Nephron (organoid): Measurements from ENCODE around the gene C1QB.
A peak's percentile ranks its signal among the peaks of the same experiment; 100 is the strongest.

Source experiments
- H3K27ac Mint-ChIP-seq, 3 experiments: 2 replicates each; pipeline ENCODE4 v1.8.0; 2020; ENCODE audit warnings: mixed read lengths in 3 of 3, mild to moderate bottlenecking in 2 of 3, moderate library complexity in 1 of 3
- H3K27me3 Mint-ChIP-seq: 2 replicates; pipeline ENCODE4 v1.8.0; 2021; ENCODE audit warnings: low read depth, mild to moderate bottlenecking, moderate library complexity, mixed read lengths
- H3K36me3 Mint-ChIP-seq: 2 replicates; pipeline ENCODE4 v1.8.0; 2020; ENCODE audit warnings: low read depth, mixed read lengths
- H3K4me1 Mint-ChIP-seq: 2 replicates; pipeline ENCODE4 v1.8.0; 2020; ENCODE audit warnings: mixed read lengths
- H3K4me3 Mint-ChIP-seq, 3 experiments: 2 replicates each; pipeline ENCODE4 v1.8.0; 2020; ENCODE audit warnings: mild to moderate bottlenecking in 3 of 3, mixed read lengths in 3 of 3, moderate library complexity in 2 of 3
- H3K9me3 Mint-ChIP-seq: 2 replicates; pipeline ENCODE4 v1.8.0; 2020; ENCODE audit warnings: mixed read lengths
- TF ChIP-seq, protein P1 (sequence below), 3 experiments: fragments of 200-600 bp; sonication (generic); IDR thresholded peaks; one replicate each; pipeline ENCODE4 v1.5.0; 2021; ENCODE audit warnings: antibody characterized with exemption in 3 of 3; ENCODE audit not compliant: unreplicated experiment in 3 of 3

C1QB gene

GRCh38 chr1:22641906-22642636 lies 11.0 kb upstream of the C1QB start:
- Mint-ChIP-seq H3K4me1 (peaks cover 5% of the 10 kb centered on the region), H3K27me3 (peaks cover 20% of the 10 kb centered on the region), H3K27ac (no peak overlapping the region), H3K36me3 (no peaks in the 10 kb centered on the region), H3K4me3 (no peak overlapping the region), H3K9me3 (no peaks in the 10 kb centered on the region)
- TF ChIP-seq, protein P1, sequence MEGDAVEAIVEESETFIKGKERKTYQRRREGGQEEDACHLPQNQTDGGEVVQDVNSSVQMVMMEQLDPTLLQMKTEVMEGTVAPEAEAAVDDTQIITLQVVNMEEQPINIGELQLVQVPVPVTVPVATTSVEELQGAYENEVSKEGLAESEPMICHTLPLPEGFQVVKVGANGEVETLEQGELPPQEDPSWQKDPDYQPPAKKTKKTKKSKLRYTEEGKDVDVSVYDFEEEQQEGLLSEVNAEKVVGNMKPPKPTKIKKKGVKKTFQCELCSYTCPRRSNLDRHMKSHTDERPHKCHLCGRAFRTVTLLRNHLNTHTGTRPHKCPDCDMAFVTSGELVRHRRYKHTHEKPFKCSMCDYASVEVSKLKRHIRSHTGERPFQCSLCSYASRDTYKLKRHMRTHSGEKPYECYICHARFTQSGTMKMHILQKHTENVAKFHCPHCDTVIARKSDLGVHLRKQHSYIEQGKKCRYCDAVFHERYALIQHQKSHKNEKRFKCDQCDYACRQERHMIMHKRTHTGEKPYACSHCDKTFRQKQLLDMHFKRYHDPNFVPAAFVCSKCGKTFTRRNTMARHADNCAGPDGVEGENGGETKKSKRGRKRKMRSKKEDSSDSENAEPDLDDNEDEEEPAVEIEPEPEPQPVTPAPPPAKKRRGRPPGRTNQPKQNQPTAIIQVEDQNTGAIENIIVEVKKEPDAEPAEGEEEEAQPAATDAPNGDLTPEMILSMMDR (IDR thresholded peaks at IDR 0.05; ENCODE audit: unreplicated experiment in 3 of 3): peak; percentile 90 to 95 (median 92)

- H3K36me3 Mint-ChIP-seq: no peaks in the 10 kb centered on the region
- H3K27ac Mint-ChIP-seq: no peak within 1 kb of the TSS
- H3K4me1 Mint-ChIP-seq: peaks cover 5% of the 10 kb centered on the region
- H3K4me3 Mint-ChIP-seq: no peak within 1 kb of the TSS
- TF ChIP-seq, protein P1 (IDR thresholded peaks at IDR 0.05; ENCODE audit: unreplicated experiment in 3 of 3): no peak
- no peaks in the 10 kb centered on the region for H3K9me3 Mint-ChIP-seq
- H3K27me3 Mint-ChIP-seq: peaks cover 17% of the 10 kb centered on the region
Measured at GRCh38 chr1:22643381-22643780, 9.7 kb upstream of the C1QB start, which contains the start of gene C1QC. C1QC (plus strand) TSS chr1:22643633; CDS start chr1:22644024, 391 bp downstream.

DNA sequence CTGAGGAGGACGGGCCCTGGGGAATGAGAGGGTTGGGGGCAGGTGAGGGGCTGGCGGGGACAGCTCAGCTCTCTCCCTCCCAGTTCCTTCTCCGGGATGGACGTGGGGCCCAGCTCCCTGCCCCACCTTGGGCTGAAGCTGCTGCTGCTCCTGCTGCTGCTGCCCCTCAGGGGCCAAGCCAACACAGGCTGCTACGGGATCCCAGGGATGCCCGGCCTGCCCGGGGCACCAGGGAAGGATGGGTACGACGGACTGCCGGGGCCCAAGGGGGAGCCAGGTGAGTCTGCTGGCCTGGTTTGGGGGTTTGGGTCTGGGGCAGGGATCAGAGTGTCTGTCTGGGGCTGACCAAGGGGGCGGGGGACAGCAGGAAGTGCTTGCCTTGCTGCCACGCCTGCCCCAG lies 9.1 kb upstream of the C1QB start:
- no peak overlapping the region for H3K4me3 Mint-ChIP-seq
- no peaks in the 10 kb centered on the region for H3K36me3 Mint-ChIP-seq
- no peaks in the 10 kb centered on the region for H3K9me3 Mint-ChIP-seq
- H3K27me3 Mint-ChIP-seq: peaks cover 17% of the 10 kb centered on the region
- TF ChIP-seq, protein P1 (IDR thresholded peaks at IDR 0.05; ENCODE audit: unreplicated experiment in 3 of 3): no peak
- H3K27ac Mint-ChIP-seq: no peak overlapping the region
- peaks cover 5% of the 10 kb centered on the region for H3K4me1 Mint-ChIP-seq

DNA sequence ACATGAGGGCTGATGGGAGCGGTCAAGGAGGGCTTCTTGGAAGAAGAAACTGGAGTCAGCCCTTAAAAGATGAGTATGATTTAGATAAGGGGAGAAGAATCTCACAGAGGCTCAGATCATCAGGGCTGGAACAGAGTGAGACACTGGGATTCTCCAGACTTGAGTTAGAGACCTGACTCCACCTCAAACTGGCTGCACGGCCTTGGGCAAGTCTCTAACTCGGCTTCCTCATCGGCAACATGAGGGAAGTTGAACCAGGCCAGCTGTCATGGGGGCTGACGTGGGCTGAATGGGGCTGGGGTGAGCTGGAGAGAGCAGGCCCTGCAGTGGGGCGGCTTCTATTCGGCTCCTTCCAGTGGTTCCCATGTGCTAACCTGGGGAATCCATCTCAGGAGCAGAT lies 7.1 kb upstream of the C1QB start:
- Mint-ChIP-seq H3K4me1 (peaks cover 5% of the 10 kb centered on the region), H3K4me3 (no peak overlapping the region)

GRCh38 chr1:22646384-22646783 lies 6.7 kb upstream of the C1QB start:
- H3K9me3 Mint-ChIP-seq: no peaks in the 10 kb centered on the region
- H3K27me3 Mint-ChIP-seq: peaks cover 11% of the 10 kb centered on the region
- no peaks in the 10 kb centered on the region for H3K36me3 Mint-ChIP-seq
- no peak overlapping the region for H3K27ac Mint-ChIP-seq
- H3K4me1 Mint-ChIP-seq: peaks cover under 1% of the 10 kb centered on the region
- TF ChIP-seq, protein P1 (IDR thresholded peaks at IDR 0.05; ENCODE audit: unreplicated experiment in 3 of 3): no peak
- no peak overlapping the region for H3K4me3 Mint-ChIP-seq

More for the DNA sequence above, 7.1 kb upstream of the C1QB start:
- Mint-ChIP-seq H3K27ac (no peak overlapping the region), H3K27me3 (peaks cover 15% of the 10 kb centered on the region), H3K36me3 (no peaks in the 10 kb centered on the region), H3K9me3 (no peaks in the 10 kb centered on the region)
- TF ChIP-seq, protein P1 (IDR thresholded peaks at IDR 0.05; ENCODE audit: unreplicated experiment in 3 of 3): no peak
